ENCODE data around the gene MYO15A. TPM values are rescaled to one million over a fixed set of nuclear protein-coding genes. Genes with fewer than 3 reads are reported as not detected.

MYO15A gene
- total RNA-seq, 2 donors from 2014 or later = 2.3 to 6.1 TPM

- Histone ChIP-seq H3K4me3 (no peak overlapping the region), H3K36me3 (peaks cover 2% of the 10 kb centered on the region), H3K27me3 (replicated peaks; ENCODE audit: insufficient read depth) (no peaks in the 10 kb centered on the region), H3K9me3 (no peaks in the 10 kb centered on the region), H3K27ac (no peak overlapping the region), H3K4me1 (ENCODE audit: control insufficient read depth in 1 of 2, low read depth in 2 of 2) (no peaks in the 10 kb centered on the region)
- DNase-seq (ENCODE audit: low spot score) = no peak
- no peak for TF ChIP-seq CTCF (IDR thresholded peaks at IDR 0.05)
- no peak for ATAC-seq (ENCODE audit: insufficient number of reproducible peaks, low FRiP score, low read depth)
Observed at GRCh38 chr17:18173740-18174139, 65.2 kb downstream of the MYO15A start.

GRCh38 chr17:18176176-18176575 lies 67.6 kb downstream of the MYO15A start:
- no peak for DNase-seq (ENCODE audit: low spot score)
- ATAC-seq (ENCODE audit: insufficient number of reproducible peaks, low FRiP score, low read depth) = no peak

GRCh38 chr17:18177133-18177532 lies 68.6 kb downstream of the MYO15A start:
- no peaks in the 10 kb centered on the region for H3K9me3 ChIP-seq
- no peak overlapping the region for H3K27ac ChIP-seq
- no peaks in the 10 kb centered on the region for H3K27me3 ChIP-seq (replicated peaks; ENCODE audit: insufficient read depth)
- ATAC-seq (ENCODE audit: insufficient number of reproducible peaks, low FRiP score, low read depth) (no peak), DNase-seq (ENCODE audit: low spot score) (no peak)
- peaks cover 2% of the 10 kb centered on the region for H3K36me3 ChIP-seq
- no peak for TF ChIP-seq CTCF (IDR thresholded peaks at IDR 0.05)
- no peak overlapping the region for H3K4me3 ChIP-seq
- H3K4me1 ChIP-seq (ENCODE audit: control insufficient read depth in 1 of 2, low read depth in 2 of 2) = peaks cover 3 to 10% of the 10 kb centered on the region in 2 donors

More at GRCh38 chr17:18176176-18176575, 67.6 kb downstream of the MYO15A start:
- Histone ChIP-seq H3K36me3 (peaks cover 2% of the 10 kb centered on the region), H3K4me1 (ENCODE audit: control insufficient read depth in 1 of 2, low read depth in 2 of 2) (peaks cover 0 to under 1% of the 10 kb centered on the region in 2 donors), H3K4me3 (no peak overlapping the region), H3K27ac (no peak overlapping the region), H3K9me3 (no peaks in the 10 kb centered on the region), H3K27me3 (replicated peaks; ENCODE audit: insufficient read depth) (no peaks in the 10 kb centered on the region)
- TF ChIP-seq CTCF (IDR thresholded peaks at IDR 0.05) = no peak

- ATAC-seq (ENCODE audit: insufficient number of reproducible peaks, low FRiP score, low read depth) (no peak), DNase-seq (ENCODE audit: low spot score) (no peak)
- TF ChIP-seq CTCF (IDR thresholded peaks at IDR 0.05) = no peak
- no peak overlapping the region for H3K27ac ChIP-seq
- no peaks in the 10 kb centered on the region for H3K9me3 ChIP-seq
- no peaks in the 10 kb centered on the region for H3K27me3 ChIP-seq (replicated peaks; ENCODE audit: insufficient read depth)
- H3K4me1 ChIP-seq (ENCODE audit: control insufficient read depth in 1 of 2, low read depth in 2 of 2) = peaks cover 7 to 15% of the 10 kb centered on the region in 2 donors
- H3K36me3 ChIP-seq = peaks cover 2% of the 10 kb centered on the region
- H3K4me3 ChIP-seq = no peak overlapping the region
Observed at GRCh38 chr17:18177722-18178121, 69.2 kb downstream of the MYO15A start.

- Histone ChIP-seq H3K4me1 (ENCODE audit: control insufficient read depth in 1 of 2, low read depth in 2 of 2) (peaks cover 7 to 15% of the 10 kb centered on the region in 2 donors), H3K27me3 (replicated peaks; ENCODE audit: insufficient read depth) (no peaks in the 10 kb centered on the region), H3K36me3 (peaks cover 2% of the 10 kb centered on the region), H3K4me3 (no peak overlapping the region), H3K27ac (no peak overlapping the region), H3K9me3 (no peaks in the 10 kb centered on the region)
- ATAC-seq (ENCODE audit: insufficient number of reproducible peaks, low FRiP score, low read depth) = no peak
- no peak for DNase-seq (ENCODE audit: low spot score)
- no peak for TF ChIP-seq CTCF (IDR thresholded peaks at IDR 0.05)
Observed at GRCh38 chr17:18179196-18179595, 70.6 kb downstream of the MYO15A start.
